AG09309 (cell line): ENCODE measurements around the gene NBPF3.

Experiments used
- DNase-seq: peaks from one replicate; pipeline ENCODE4 v3.0.0-alpha.2; 2010; ENCODE audit warnings: low read depth
- H3K4me3 ChIP-seq: 2 replicates; pipeline ENCODE4 v1.5.1; 2011; ENCODE audit warnings: mild to moderate bottlenecking, low read depth, low read length, moderate library complexity; ENCODE audit not compliant: control insufficient read depth
- TF ChIP-seq, protein P1 (sequence below): IDR thresholded peaks from 2 replicates; pipeline ENCODE4 v1.5.1; 2011; ENCODE audit warnings: mild to moderate bottlenecking, low read depth, low read length, inconsistent platforms; ENCODE audit not compliant: insufficient read depth, control insufficient read depth; ENCODE audit errors: missing control alignments

NBPF3 gene

DNA sequence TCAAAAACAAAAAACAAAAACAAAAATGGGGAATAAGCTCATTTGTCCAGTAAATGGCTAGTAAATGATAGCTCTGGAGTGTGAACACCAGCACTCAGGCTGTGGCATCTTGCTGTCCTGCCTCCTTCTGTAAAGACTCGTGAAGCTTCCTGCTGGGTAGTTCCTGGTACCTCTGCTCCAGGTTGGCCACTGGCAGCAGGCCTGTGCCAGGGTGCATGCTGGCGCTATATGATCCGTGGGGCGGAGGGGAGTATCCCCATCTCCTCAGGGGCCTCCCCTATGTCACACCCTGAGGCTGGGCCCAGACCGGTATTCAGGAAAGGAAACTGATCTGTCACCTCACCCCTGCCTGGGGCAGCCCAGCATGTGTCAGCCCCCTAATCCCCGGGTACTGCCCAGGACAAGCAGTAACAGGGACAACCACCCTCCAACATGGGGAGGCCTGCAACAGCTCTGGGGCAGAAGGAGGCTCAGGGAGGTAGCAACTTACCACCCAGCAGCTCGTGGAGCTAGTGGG, 83.4 kb downstream of the NBPF3 start:
- H3K4me3 ChIP-seq, result no peak overlapping the region
- DNase-seq, result no peak
- TF ChIP-seq, protein P1, sequence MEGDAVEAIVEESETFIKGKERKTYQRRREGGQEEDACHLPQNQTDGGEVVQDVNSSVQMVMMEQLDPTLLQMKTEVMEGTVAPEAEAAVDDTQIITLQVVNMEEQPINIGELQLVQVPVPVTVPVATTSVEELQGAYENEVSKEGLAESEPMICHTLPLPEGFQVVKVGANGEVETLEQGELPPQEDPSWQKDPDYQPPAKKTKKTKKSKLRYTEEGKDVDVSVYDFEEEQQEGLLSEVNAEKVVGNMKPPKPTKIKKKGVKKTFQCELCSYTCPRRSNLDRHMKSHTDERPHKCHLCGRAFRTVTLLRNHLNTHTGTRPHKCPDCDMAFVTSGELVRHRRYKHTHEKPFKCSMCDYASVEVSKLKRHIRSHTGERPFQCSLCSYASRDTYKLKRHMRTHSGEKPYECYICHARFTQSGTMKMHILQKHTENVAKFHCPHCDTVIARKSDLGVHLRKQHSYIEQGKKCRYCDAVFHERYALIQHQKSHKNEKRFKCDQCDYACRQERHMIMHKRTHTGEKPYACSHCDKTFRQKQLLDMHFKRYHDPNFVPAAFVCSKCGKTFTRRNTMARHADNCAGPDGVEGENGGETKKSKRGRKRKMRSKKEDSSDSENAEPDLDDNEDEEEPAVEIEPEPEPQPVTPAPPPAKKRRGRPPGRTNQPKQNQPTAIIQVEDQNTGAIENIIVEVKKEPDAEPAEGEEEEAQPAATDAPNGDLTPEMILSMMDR, result no peak

DNA sequence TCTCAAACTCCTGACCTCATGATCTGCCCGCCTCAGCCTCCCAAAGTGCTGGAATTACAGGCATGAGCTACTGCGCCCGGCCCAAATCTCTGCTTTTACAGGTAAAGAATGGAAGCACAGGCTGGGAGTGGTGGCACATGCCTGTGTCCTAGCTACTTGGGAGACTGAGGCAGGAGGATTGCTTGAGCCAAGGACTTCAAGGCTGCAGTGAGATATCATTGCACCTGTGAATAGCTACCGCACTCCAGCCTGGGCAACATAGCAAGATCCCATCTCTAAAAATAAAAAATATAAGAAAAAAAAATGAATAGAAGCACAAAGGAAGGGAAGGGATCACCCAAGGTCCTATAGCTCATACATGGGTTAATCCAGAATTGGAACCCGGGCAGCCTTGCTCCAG, 84.3 kb downstream of the NBPF3 start:
- no peak overlapping the region for H3K4me3 ChIP-seq
- TF ChIP-seq, protein P1, result no peak
- DNase-seq, result no peak

DNA sequence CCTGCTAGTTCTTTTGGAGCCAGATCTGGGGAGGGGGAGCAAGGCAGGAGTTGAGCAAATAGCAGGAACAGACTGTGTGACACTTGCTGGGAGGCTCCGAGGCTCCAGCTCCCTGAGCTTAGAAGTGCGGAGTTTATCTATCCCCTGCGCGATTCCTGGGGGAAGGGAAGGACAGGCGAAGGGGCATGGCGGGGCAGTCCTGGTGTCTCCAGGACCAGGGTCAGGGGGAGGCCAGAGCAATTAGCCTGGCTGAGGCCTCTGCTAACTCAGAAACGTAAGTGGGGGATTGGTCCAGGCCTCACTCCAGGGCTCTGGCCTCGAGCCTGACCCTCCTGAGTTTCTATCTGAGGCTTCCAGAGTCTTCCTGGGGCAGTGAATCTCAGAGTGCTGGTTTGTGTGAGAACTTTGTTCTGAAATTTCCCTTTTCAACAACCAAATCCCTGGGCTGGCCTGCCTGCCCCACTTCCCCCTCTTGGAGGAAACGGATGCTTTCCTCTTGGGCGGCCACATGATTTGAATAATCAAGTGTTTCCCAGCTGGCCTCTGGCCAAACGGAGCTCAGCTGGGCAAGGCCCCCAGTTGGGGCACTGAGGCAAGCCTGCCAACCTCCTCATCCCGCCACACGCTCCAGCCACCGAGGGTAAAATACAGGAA, 84.9 kb downstream of the NBPF3 start:
- H3K4me3 ChIP-seq, result no peak overlapping the region
- TF ChIP-seq, protein P1, result no peak
- no peak for DNase-seq

DNA sequence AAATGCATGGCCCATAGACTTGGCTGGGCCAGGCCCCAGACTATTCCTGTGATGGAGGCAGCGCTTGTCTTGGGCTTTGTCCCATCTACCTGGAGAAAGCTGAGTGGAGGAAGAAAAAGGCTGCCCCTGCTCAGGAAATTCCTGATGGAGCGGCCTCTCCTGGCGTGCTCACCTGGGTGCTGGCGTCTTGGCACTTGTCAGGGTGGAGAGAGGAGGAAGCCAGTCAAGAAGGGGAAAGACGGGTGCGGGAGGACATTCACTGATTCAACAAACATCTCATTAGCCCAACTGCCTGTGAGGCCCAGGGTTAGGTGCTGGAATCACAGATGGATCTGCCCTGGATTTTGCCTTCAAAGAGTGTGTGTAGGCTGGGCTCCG, 85.4 kb downstream of the NBPF3 start:
- TF ChIP-seq, protein P1, result no peak
- DNase-seq, result no peak
- no peak overlapping the region for H3K4me3 ChIP-seq

GRCh38 chr1:21526441-21526840, 86.5 kb downstream of the NBPF3 start:
- TF ChIP-seq, protein P1, result no peak
- H3K4me3 ChIP-seq, result no peak overlapping the region
- no peak for DNase-seq

DNA sequence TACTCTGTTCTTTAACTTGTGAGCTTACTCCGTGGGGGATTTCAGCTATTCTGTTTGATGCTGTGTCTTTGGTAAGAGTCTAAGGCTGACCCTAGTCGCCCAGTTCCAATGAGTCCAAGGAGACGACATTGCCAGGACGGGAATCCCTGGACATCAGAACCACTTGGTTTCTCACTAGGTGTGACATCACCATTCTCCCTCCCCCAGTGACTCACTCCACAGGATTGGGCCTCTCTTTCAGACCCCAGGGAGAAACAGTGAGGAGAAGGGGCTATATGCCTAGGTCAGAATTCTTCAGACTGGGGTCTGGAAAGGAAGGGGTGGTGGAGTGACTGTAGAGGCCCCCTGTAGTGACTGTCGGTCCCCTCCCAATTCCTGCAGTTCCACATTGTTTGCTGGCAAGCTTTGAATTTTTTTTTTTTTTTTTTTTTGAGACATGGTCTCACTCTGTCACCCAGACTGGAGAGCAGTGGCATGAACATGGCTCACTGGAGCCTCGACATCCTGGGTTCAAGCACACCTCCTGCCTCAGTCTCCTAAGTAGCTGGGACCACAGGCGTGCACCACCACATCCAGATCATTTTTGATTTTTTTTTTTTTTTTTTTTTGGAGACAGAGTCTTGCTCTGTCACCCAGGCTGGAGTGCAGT, 90.6 kb downstream of the NBPF3 start:
- H3K4me3 ChIP-seq, result no peak overlapping the region
- no peak for DNase-seq
- TF ChIP-seq, protein P1, result no peak
